Common myeloid progenitor, CD34-positive (primary cell): ENCODE measurements around the gene POC1A.

Experiments used
- CTCF ChIA-PET: fragments of 350-600 bp; sonication (Branson Sonifier 250); formaldehyde crosslinking; loops from one replicate; lab custom pipeline; 2021; ENCODE audit warnings: antibody characterized with exemption; lab: Charles Lee
- POLR2A ChIA-PET: fragments of 350-600 bp; sonication (Branson Sonifier 250); formaldehyde crosslinking; loops from one replicate; lab custom pipeline; 2021; ENCODE audit warnings: antibody characterized with exemption; lab: Charles Lee
- DNase-seq, 3 donors: peaks; one replicate each; pipeline versions ENCODE4 v3.0.0 to v3.0.0-alpha.2; 2013
- H3K27ac ChIP-seq, 2 experiments: 1 replicate in 1 of 2; 2 replicates in 1 of 2; pipeline ENCODE4 v1.7.0; 2013; ENCODE audit warnings: inconsistent platforms in 2 of 2, low read length in 2 of 2, mild to moderate bottlenecking in 2 of 2, low read depth in 1 of 2, moderate library complexity in 1 of 2; ENCODE audit not compliant: severe bottlenecking in 2 of 2, insufficient read depth in 1 of 2, poor library complexity in 1 of 2
- H3K27me3 ChIP-seq, 5 experiments: replicated peaks in 2 of 5; 1 replicate in 3 of 5; 2 replicates in 2 of 5; pipeline versions ENCODE4 v1.6.1 to v1.7.0; 2013; ENCODE audit warnings: low read length in 4 of 5, mild to moderate bottlenecking in 2 of 5, moderate library complexity in 2 of 5, inconsistent platforms in 1 of 5; ENCODE audit not compliant: insufficient read depth in 5 of 5, control insufficient read depth in 4 of 5
- H3K36me3 ChIP-seq, 4 experiments: 1 replicate in 2 of 4; 2 replicates in 2 of 4; pipeline versions ENCODE4 v1.6.1 to v1.7.0; 2013; ENCODE audit warnings: low read length in 3 of 4, control low read depth in 1 of 4, mild to moderate bottlenecking in 1 of 4; ENCODE audit not compliant: control insufficient read depth in 4 of 4, insufficient read depth in 4 of 4
- H3K4me1 ChIP-seq, 4 experiments: 1 replicate in 3 of 4; 2 replicates in 1 of 4; pipeline versions ENCODE4 v1.6.1 to v1.7.1; 2013; ENCODE audit warnings: low read length in 3 of 4, mild to moderate bottlenecking in 3 of 4, control low read depth in 1 of 4, inconsistent platforms in 1 of 4, moderate library complexity in 1 of 4; ENCODE audit not compliant: control insufficient read depth in 4 of 4, insufficient read depth in 4 of 4; ENCODE audit errors: control extremely low read depth in 1 of 4
- H3K4me3 ChIP-seq, 7 experiments: 1 replicate in 4 of 7; 2 replicates in 3 of 7; pipeline versions ENCODE4 v1.5.1 to v1.7.0; 2013; ENCODE audit warnings: mild to moderate bottlenecking in 7 of 7, low read length in 6 of 7, moderate library complexity in 6 of 7, inconsistent platforms in 2 of 7, low read depth in 2 of 7, control low read depth in 1 of 7; ENCODE audit not compliant: insufficient read depth in 4 of 7, control insufficient read depth in 1 of 7; ENCODE audit errors: extremely low read depth in 1 of 7
- H3K9me3 ChIP-seq, 5 experiments: 1 replicate in 4 of 5; 2 replicates in 1 of 5; pipeline versions ENCODE4 v1.6.1 to v1.7.1; 2013; ENCODE audit warnings: low read length in 4 of 5, mild to moderate bottlenecking in 2 of 5, inconsistent platforms in 1 of 5, low read depth in 1 of 5, moderate library complexity in 1 of 5; ENCODE audit not compliant: control insufficient read depth in 4 of 5, insufficient read depth in 2 of 5; ENCODE audit errors: control extremely low read depth in 1 of 5
- WGBS: methylation state at CpG from one replicate; pipeline ENCODE4 v1.1.5; 2013; ENCODE audit not compliant: insufficient coverage; 5-methylcytosine and 5-hydroxymethylcytosine counted together

The POC1A gene

GRCh38 chr3:52123106-52123725 is 31.0 kb downstream of the POC1A start:
- Histone ChIP-seq H3K9me3 (no peaks in the 10 kb centered on the region), H3K4me1 (peaks cover 10 to 44% (median 38%) of the 10 kb centered on the region in 4 experiments), H3K27ac (no peak overlapping the region), H3K36me3 (peaks cover 0 to 45% (median 7%) of the 10 kb centered on the region in 4 experiments), H3K4me3 (no peak overlapping the region), H3K27me3 (no peaks in the 10 kb centered on the region)
- ChIA-PET CTCF (interaction anchor here (0.7 to 10.2 kb wide), 23 partner anchors 11 to 140 kb away, joined by 3 to 107 read pairs (median 8); partner anchors contain the start of gene DUSP7), POLR2A (no interaction called here)
- peak; percentile 68 to 79 (median 70) for DNase-seq
- WGBS = 37% methylated on average over 7 of the region's 10 CpGs

GRCh38 chr3:52122491-52122890 is 31.7 kb downstream of the POC1A start:
- Histone ChIP-seq H3K36me3 (peaks cover 0 to 44% (median 7%) of the 10 kb centered on the region in 4 experiments), H3K9me3 (no peaks in the 10 kb centered on the region), H3K4me3 (no peak overlapping the region), H3K4me1 (peaks cover 10 to 40% (median 35%) of the 10 kb centered on the region in 4 experiments), H3K27me3 (no peaks in the 10 kb centered on the region), H3K27ac (peak overlapping the region in 1 of 2 experiments; percentile 72)
- ChIA-PET CTCF (interaction anchor here (0.7 to 10.2 kb wide), 27 partner anchors 9 to 180 kb away, joined by 3 to 107 read pairs (median 7); partner anchors contain the start of genes ABHD14B, DUSP7 and PARP3), POLR2A (no interaction called here)
- DNase-seq = no peak
- 93% methylated on average over 7 of the region's 7 CpGs for WGBS

- peak overlapping the region; percentile 40 to 72 for H3K27ac ChIP-seq
- peaks cover 10 to 40% (median 35%) of the 10 kb centered on the region in 4 experiments for H3K4me1 ChIP-seq
- no peaks in the 10 kb centered on the region for H3K27me3 ChIP-seq
- H3K36me3 ChIP-seq = peaks cover 0 to 47% (median 7%) of the 10 kb centered on the region in 4 experiments
- 0% methylated on average over 3 of the region's 6 CpGs for WGBS
- DNase-seq = peak; percentile 25 to 52 (median 50)
- ChIA-PET POLR2A (interaction anchor here (0.5 kb wide), 1 partner anchor 12 kb away, joined by 3 read pairs; no protein-coding TSS in a partner anchor), CTCF (interaction anchor here (1.0 to 10.2 kb wide), 22 partner anchors 10 to 179 kb away, joined by 3 to 107 read pairs (median 6); partner anchors contain the start of genes ABHD14B, DUSP7 and PARP3)
- H3K4me3 ChIP-seq = peak overlapping the region in 3 of 7 experiments; percentile 24 to 45 (median 44)
- no peaks in the 10 kb centered on the region for H3K9me3 ChIP-seq
Measured at GRCh38 chr3:52121813-52122212, 32.4 kb downstream of the POC1A start.

- H3K4me3 ChIP-seq = peak overlapping the region in 4 of 7 experiments; percentile 13 to 45 (median 34)
- WGBS = 2% methylated on average over 6 of the region's 7 CpGs
Measured at GRCh38 chr3:52121464-52121805, 32.8 kb downstream of the POC1A start.

GRCh38 chr3:52120556-52121463 is 33.4 kb downstream of the POC1A start:
- H3K27ac ChIP-seq = peak overlapping the region; percentile 40 to 72
- 80% methylated on average over 2 of the region's 3 CpGs for WGBS
- no peaks in the 10 kb centered on the region for H3K27me3 ChIP-seq
- POLR2A ChIA-PET = interaction anchor here (1.0 kb wide), 1 partner anchor 119 kb away, joined by 3 read pairs; no protein-coding TSS in a partner anchor
- peak overlapping the region in 3 of 7 experiments; percentile 24 to 45 (median 44) for H3K4me3 ChIP-seq
- peaks cover 0 to 43% (median 7%) of the 10 kb centered on the region in 4 experiments for H3K36me3 ChIP-seq
- peaks cover 10 to 40% (median 35%) of the 10 kb centered on the region in 4 experiments for H3K4me1 ChIP-seq
- DNase-seq = peak in 2 of 3 donors; percentile 14 to 34
- no peaks in the 10 kb centered on the region for H3K9me3 ChIP-seq
- CTCF ChIA-PET = interaction anchor here (0.5 to 10.2 kb wide), 22 partner anchors 11 to 511 kb away, joined by 3 to 107 read pairs (median 4); partner anchors contain the start of genes DUSP7 and PARP3

More at GRCh38 chr3:52121464-52121805, 32.8 kb downstream of the POC1A start:
- peak overlapping the region; percentile 40 to 72 for H3K27ac ChIP-seq
- H3K36me3 ChIP-seq = peaks cover 0 to 44% (median 7%) of the 10 kb centered on the region in 4 experiments
- H3K27me3 ChIP-seq = no peaks in the 10 kb centered on the region
- ChIA-PET CTCF (interaction anchor here (1.2 to 10.2 kb wide), 23 partner anchors 9 to 179 kb away, joined by 3 to 107 read pairs (median 6); partner anchors contain the start of genes DUSP7 and PARP3), POLR2A (interaction anchor here (0.5 to 1.0 kb wide), 2 partner anchors 11 to 120 kb away, joined by 3 read pairs; no protein-coding TSS in a partner anchor)
- peak in 2 of 3 donors; percentile 31 to 41 for DNase-seq
- H3K9me3 ChIP-seq = no peaks in the 10 kb centered on the region
- H3K4me1 ChIP-seq = peaks cover 10 to 40% (median 35%) of the 10 kb centered on the region in 4 experiments

- peaks cover 0 to 39% (median 6%) of the 10 kb centered on the region in 4 experiments for H3K36me3 ChIP-seq
- no peak for DNase-seq
- ChIA-PET CTCF (interaction anchor here (0.7 to 10.2 kb wide), 14 partner anchors 10 to 121 kb away, joined by 3 to 107 read pairs (median 4); partner anchors contain the start of gene DUSP7), POLR2A (no interaction called here)
- H3K4me3 ChIP-seq = no peak overlapping the region
- H3K27me3 ChIP-seq = no peaks in the 10 kb centered on the region
- H3K9me3 ChIP-seq = no peaks in the 10 kb centered on the region
- peaks cover 10 to 40% (median 35%) of the 10 kb centered on the region in 4 experiments for H3K4me1 ChIP-seq
- WGBS = 100% methylated on average over 4 of the region's 6 CpGs
- no peak overlapping the region for H3K27ac ChIP-seq
Measured at GRCh38 chr3:52119826-52120225, 34.4 kb downstream of the POC1A start.
